SW 1271 (cell line): ENCODE measurements around the gene LETM1.
"Not testable (repeated sequence)": the region's sequence is repeated elsewhere in the genome, so short reads cannot be mapped to it uniquely, and the experiment has no call there.

ENCODE experiments used
- DNase-seq, 2 experiments: peaks; one replicate each; lab custom pipeline; 2025; lab: John Stamatoyannopoulos, UW

LETM1 gene

GRCh38 chr4:1851575-1852410 is 4.2 kb downstream of the LETM1 start:
- DNase-seq = no peak

- DNase-seq = no peak
Observed at GRCh38 chr4:1851160-1851559, 4.8 kb downstream of the LETM1 start.

GRCh38 chr4:1850276-1850675 is 5.7 kb downstream of the LETM1 start:
- no peak for DNase-seq

GRCh38 chr4:1846580-1846979 is 9.4 kb downstream of the LETM1 start:
- DNase-seq = no peak

GRCh38 chr4:1844618-1845017 is 11.3 kb downstream of the LETM1 start:
- not testable (repeated sequence) for DNase-seq

GRCh38 chr4:1843852-1844251 is 12.1 kb downstream of the LETM1 start:
- no peak for DNase-seq

- DNase-seq = no peak
Observed at GRCh38 chr4:1842993-1843448, 12.9 kb downstream of the LETM1 start.

GRCh38 chr4:1842339-1842895 is 13.5 kb downstream of the LETM1 start:
- DNase-seq = no peak

- no peak for DNase-seq
Observed at GRCh38 chr4:1841887-1842210, 14.1 kb downstream of the LETM1 start.

- no peak for DNase-seq
Observed at GRCh38 chr4:1841201-1841886, 14.6 kb downstream of the LETM1 start.

GRCh38 chr4:1839282-1839681 is 16.7 kb downstream of the LETM1 start:
- DNase-seq = no peak

- DNase-seq = no peak
Observed at GRCh38 chr4:1837069-1837468, 18.9 kb downstream of the LETM1 start.

- no peak for DNase-seq
Observed at GRCh38 chr4:1836650-1837049, 19.3 kb downstream of the LETM1 start.

- DNase-seq = not testable (repeated sequence)
Observed at GRCh38 chr4:1835836-1836235, 20.1 kb downstream of the LETM1 start.

- DNase-seq = no peak
Observed at GRCh38 chr4:1834047-1834775, 21.7 kb downstream of the LETM1 start.

- no peak for DNase-seq
Observed at GRCh38 chr4:1833307-1834046, 22.5 kb downstream of the LETM1 start.

GRCh38 chr4:1832690-1833089 is 23.3 kb downstream of the LETM1 start:
- DNase-seq = no peak

GRCh38 chr4:1831331-1831730 is 24.6 kb downstream of the LETM1 start:
- no peak for DNase-seq

GRCh38 chr4:1830642-1831228 is 25.2 kb downstream of the LETM1 start:
- no peak for DNase-seq

GRCh38 chr4:1830234-1830633 is 25.7 kb downstream of the LETM1 start:
- no peak for DNase-seq
